Natural killer cell (primary cell): ENCODE measurements around the gene C3orf80. TPM values are rescaled to one million over a fixed set of nuclear protein-coding genes. Genes with fewer than 3 reads are reported as not detected.
"Not testable (repeated sequence)": the region's sequence is repeated elsewhere in the genome, so short reads cannot be mapped to it uniquely, and the experiment has no call there.

Experiments used
- ATAC-seq, 3 donors: fragments of 150-1000 bp in 2 of 3; fragments of 200-7000 bp in 1 of 3; cut with Tn5 transposase; 1 replicate in 1 of 3; 2 replicates in 2 of 3; pipeline ENCODE4 v1.10.0; 2021; ENCODE audit warnings: mild to moderate bottlenecking in 2 of 3, moderate library complexity in 2 of 3
- DNase-seq, 2 donors: peaks; one replicate each; pipeline versions ENCODE4 v3.0.0 to v3.0.0-alpha.2; 2013 to 2021; ENCODE audit warnings: mixed read lengths in 1 of 2
- H3K27ac ChIP-seq: one replicate; pipeline ENCODE4 v1.5.1; 2013; ENCODE audit warnings: mild to moderate bottlenecking, low read length
- H3K27me3 ChIP-seq: one replicate; pipeline ENCODE4 v1.6.1; 2013; ENCODE audit warnings: low read length; ENCODE audit not compliant: control insufficient read depth, insufficient read depth
- H3K36me3 ChIP-seq: one replicate; pipeline ENCODE4 v1.6.1; 2013; ENCODE audit warnings: low read length; ENCODE audit not compliant: control insufficient read depth, insufficient read depth
- H3K4me1 ChIP-seq: one replicate; pipeline ENCODE4 v1.6.1; 2013; ENCODE audit warnings: low read length; ENCODE audit not compliant: control insufficient read depth, insufficient read depth
- H3K4me3 ChIP-seq: one replicate; pipeline ENCODE4 v1.5.1; 2013; ENCODE audit warnings: low read length
- H3K9me3 ChIP-seq: one replicate; pipeline ENCODE4 v1.6.1; 2013; ENCODE audit warnings: low read length; ENCODE audit not compliant: control insufficient read depth, insufficient read depth
- H3K27ac Mint-ChIP-seq, 2 donors: one replicate each; pipeline ENCODE4 v1.8.0; 2022; ENCODE audit warnings: mild to moderate bottlenecking in 2 of 2, mixed read lengths in 2 of 2, moderate library complexity in 1 of 2
- H3K27me3 Mint-ChIP-seq, 2 donors: one replicate each; pipeline ENCODE4 v1.8.0; 2022; ENCODE audit warnings: low read depth in 2 of 2, mixed read lengths in 2 of 2
- H3K36me3 Mint-ChIP-seq: one replicate; pipeline ENCODE4 v1.8.0; 2022; ENCODE audit warnings: mixed read lengths
- H3K4me1 Mint-ChIP-seq, 2 donors: one replicate each; pipeline ENCODE4 v1.8.0; 2022; ENCODE audit warnings: mixed read lengths in 2 of 2
- H3K4me3 Mint-ChIP-seq: one replicate; pipeline ENCODE4 v1.8.0; 2022; ENCODE audit warnings: mild to moderate bottlenecking, moderate library complexity, mixed read lengths
- H3K9me3 Mint-ChIP-seq, 2 donors: one replicate each; pipeline ENCODE4 v1.8.0; 2022; ENCODE audit warnings: mixed read lengths in 2 of 2
- WGBS: methylation state at CpG from one replicate; pipeline ENCODE4 v1.1.7; 2013; ENCODE audit warnings: missing lambda C conversion rate; ENCODE audit not compliant: insufficient coverage; 5-methylcytosine and 5-hydroxymethylcytosine counted together
- intact Hi-C: fragments of 100-400 bp; cut with micrococcal nuclease; formaldehyde crosslinking; loops from one replicate; pipeline ENCODE4 v1.14.2; 2022
- total RNA-seq, 4 donors: library from RNA; stranded (reverse); fragments of 120-200 nt in 1 of 4; gene quantifications; one replicate each; pipeline versions ENCODE4 v1.2.3 to v1.2.4, GENCODE V29; 2013 to 2022
- TF ChIP-seq, protein P1 (sequence below): fragments of 200-600 bp; IDR thresholded peaks from one replicate; pipeline ENCODE4 v1.8.0; 2022; ENCODE audit warnings: antibody characterized with exemption

C3orf80 gene
- not detected for total RNA-seq
- total RNA-seq (2013), result not detected

DNA sequence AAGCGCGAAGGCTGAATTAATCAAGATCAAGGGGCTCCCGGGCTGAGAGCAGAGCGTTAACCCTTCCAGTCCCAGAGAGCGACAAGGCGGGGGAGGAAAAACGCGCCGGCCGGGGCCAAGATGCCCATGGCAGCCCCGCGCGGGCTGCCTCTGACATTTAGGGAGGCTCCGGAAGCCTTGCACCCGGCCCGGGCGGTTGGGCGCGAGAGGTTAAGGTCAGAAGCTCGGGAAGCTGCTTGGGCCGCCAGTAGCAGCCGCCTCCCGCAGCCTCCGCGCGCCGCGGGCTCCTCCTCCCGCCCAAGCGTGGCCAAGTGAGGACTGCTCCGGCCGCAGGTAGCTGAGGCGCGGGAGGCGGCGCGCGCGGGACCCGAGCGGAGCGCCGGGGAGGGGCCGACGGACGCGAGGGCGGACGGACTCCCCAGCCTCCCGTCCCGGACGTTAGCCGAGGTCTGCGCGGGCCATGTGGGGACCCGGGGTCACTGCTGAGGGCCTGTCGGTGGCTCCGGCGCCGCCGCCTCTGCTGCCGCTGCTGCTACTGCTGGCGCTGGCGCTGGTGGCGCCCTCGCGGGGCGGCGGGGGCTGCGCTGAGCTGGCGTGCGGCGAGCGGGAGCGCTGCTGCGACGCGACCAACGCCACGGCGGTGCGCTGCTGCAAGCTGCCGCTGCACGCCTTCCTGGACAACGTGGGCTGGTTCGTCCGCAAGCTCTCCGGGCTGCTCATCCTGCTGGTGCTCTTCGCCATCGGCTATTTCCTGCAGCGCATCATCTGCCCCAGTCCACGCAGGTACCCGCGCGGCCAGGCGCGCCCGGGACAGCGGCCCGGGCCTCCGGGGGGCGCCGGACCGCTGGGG is at the start of gene C3orf80:
Gene C3orf80, plus strand, starts transcription at position 247 of the 850 bp plus-strand sequence. Its CDS starts 214 bp downstream, at position 461.
- intact Hi-C loops, result no loop called here
- H3K27ac Mint-ChIP-seq, result no peak within 1 kb of the TSS

DNA sequence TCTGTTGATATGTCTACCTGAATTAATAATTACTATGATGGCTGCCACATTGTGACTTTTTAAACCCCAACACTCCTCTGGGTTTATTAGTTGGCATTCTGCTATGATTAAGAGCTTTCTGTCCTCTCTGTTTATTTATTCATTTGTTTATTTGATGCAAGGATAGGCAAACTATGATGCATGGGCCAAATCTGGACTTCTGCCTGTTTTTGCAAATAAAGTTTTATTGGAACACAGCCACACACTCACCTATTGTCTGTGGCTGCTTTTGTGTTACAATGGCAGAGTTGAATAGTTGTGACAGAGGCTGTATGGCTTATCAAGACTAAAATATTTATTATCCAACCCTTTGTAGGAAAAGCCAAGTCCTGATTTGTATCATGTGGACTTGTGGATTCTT is 48.3 kb upstream of the C3orf80 start:
- Mint-ChIP-seq H3K36me3 (no peaks in the 10 kb centered on the region), H3K4me3 (no peak overlapping the region), H3K27ac (no peak overlapping the region), H3K27me3 (peaks cover 2 to 3% of the 10 kb centered on the region in 2 donors), H3K9me3 (no peaks in the 10 kb centered on the region), H3K4me1 (no peaks in the 10 kb centered on the region)
- TF ChIP-seq, protein P1, sequence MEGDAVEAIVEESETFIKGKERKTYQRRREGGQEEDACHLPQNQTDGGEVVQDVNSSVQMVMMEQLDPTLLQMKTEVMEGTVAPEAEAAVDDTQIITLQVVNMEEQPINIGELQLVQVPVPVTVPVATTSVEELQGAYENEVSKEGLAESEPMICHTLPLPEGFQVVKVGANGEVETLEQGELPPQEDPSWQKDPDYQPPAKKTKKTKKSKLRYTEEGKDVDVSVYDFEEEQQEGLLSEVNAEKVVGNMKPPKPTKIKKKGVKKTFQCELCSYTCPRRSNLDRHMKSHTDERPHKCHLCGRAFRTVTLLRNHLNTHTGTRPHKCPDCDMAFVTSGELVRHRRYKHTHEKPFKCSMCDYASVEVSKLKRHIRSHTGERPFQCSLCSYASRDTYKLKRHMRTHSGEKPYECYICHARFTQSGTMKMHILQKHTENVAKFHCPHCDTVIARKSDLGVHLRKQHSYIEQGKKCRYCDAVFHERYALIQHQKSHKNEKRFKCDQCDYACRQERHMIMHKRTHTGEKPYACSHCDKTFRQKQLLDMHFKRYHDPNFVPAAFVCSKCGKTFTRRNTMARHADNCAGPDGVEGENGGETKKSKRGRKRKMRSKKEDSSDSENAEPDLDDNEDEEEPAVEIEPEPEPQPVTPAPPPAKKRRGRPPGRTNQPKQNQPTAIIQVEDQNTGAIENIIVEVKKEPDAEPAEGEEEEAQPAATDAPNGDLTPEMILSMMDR, result no peak
- intact Hi-C loops, result no loop called here
- H3K9me3 ChIP-seq, result no peaks in the 10 kb centered on the region
- DNase-seq (no peak), ATAC-seq (no peak)
- H3K4me3 ChIP-seq, result no peak overlapping the region
- no peaks in the 10 kb centered on the region for H3K27me3 ChIP-seq
- H3K27ac ChIP-seq, result no peak overlapping the region
- H3K36me3 ChIP-seq, result no peaks in the 10 kb centered on the region
- no peaks in the 10 kb centered on the region for H3K4me1 ChIP-seq

More for the DNA sequence above, at the start of gene C3orf80:
- Histone ChIP-seq H3K27ac (no peak within 1 kb of the TSS), H3K4me3 (peak within 1 kb of the TSS; percentile 16), H3K36me3 (no peaks in the 10 kb centered on the region), H3K9me3 (no peaks in the 10 kb centered on the region), H3K27me3 (peaks cover 32% of the 10 kb centered on the region), H3K4me1 (peaks cover 19% of the 10 kb centered on the region)
- Mint-ChIP-seq H3K27me3 (peaks cover 36 to 52% of the 10 kb centered on the region in 2 donors), H3K4me3 (peak within 1 kb of the TSS; percentile 84), H3K36me3 (no peaks in the 10 kb centered on the region), H3K9me3 (no peaks in the 10 kb centered on the region), H3K4me1 (peaks cover 11 to 15% of the 10 kb centered on the region in 2 donors)
- under 1% methylated on average over 104 of the region's 104 CpGs for WGBS
- TF ChIP-seq, protein P1, result no peak
- ATAC-seq, result peak; percentile 77 to 87 (median 79)
- peak; percentile 28 to 66 for DNase-seq

DNA sequence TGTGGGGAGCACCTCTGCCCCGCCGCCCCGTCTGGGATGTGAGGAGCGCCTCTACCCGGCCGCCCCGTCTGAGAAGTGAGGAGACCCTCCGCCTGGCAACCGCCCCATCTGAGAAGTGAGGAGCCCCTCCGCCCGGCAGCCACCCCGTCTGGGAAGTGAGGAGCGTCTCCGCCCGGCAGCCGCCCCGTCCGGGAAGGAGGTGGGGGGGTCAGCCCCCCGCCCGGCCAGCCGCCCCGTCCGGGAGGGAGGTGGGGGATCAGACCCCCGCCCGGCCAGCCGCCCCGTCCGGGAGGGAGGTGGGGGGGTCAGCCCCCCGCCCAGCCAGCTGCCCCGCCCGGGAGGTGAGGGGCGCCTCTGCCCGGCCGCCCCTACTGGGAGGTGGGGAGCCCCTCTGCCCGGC is 46.6 kb upstream of the C3orf80 start:
- H3K4me3 ChIP-seq, DNase-seq, H3K4me1 Mint-ChIP-seq, H3K27me3 Mint-ChIP-seq, intact Hi-C loops, H3K36me3 ChIP-seq, H3K27ac Mint-ChIP-seq, H3K27me3 ChIP-seq, H3K4me1 ChIP-seq, H3K4me3 Mint-ChIP-seq, ATAC-seq, H3K36me3 Mint-ChIP-seq, H3K27ac ChIP-seq, H3K9me3 Mint-ChIP-seq, H3K9me3 ChIP-seq: not testable (repeated sequence)
- 90% methylated on average over 13 of the region's 35 CpGs for WGBS

DNA sequence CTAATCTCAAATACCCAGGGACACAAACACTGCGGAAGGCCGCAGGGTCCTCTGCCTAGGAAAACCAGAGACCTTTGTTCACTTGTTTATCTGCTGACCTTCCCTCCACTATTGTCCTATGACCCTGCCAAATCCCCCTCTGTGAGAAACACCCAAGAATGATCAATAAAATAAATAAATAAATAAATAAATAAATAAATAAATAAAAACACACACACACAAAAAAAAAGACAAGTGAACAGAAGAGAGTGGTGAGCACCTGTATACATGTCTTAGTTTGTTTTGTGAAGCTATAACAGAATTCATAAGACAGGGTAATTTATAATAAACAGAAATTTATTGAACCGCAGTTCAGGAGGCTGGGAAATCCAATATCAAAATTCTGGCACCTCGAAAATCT is 45.8 kb upstream of the C3orf80 start:
- intact Hi-C loops, DNase-seq, H3K9me3 ChIP-seq, H3K4me1 ChIP-seq, H3K9me3 Mint-ChIP-seq, H3K4me3 ChIP-seq, H3K27me3 ChIP-seq, H3K36me3 Mint-ChIP-seq, H3K27ac Mint-ChIP-seq, H3K36me3 ChIP-seq, ATAC-seq, H3K4me1 Mint-ChIP-seq, H3K27me3 Mint-ChIP-seq, H3K4me3 Mint-ChIP-seq, H3K27ac ChIP-seq: not testable (repeated sequence)
- WGBS, result 79% methylated on average over 2 of the region's 4 CpGs
